ENCODE results near the gene LSM4. TPM values are rescaled to one million over a fixed set of nuclear protein-coding genes. Genes with fewer than 3 reads are reported as not detected.

Gene LSM4
- total RNA-seq, 1 donor from 2014 or later = 59.2 TPM

GRCh38 chr19:18274781-18275356, 48.0 kb downstream of the LSM4 start:
- Mint-ChIP-seq H3K4me1 (peaks cover 33% of the 10 kb centered on the region), H3K4me3 (no peak overlapping the region)
- intact Hi-C loops (cut with micrococcal nuclease) = no loop called here

GRCh38 chr19:18274219-18274780, 48.6 kb downstream of the LSM4 start, which contains the start of gene IQCN:
Gene IQCN, minus strand, starts transcription at chr19:18274452. Its CDS starts 4,974 bp downstream, at chr19:18269478.
- Mint-ChIP-seq H3K4me1 (peaks cover 32% of the 10 kb centered on the region), H3K9me3 (no peaks in the 10 kb centered on the region), H3K4me3 (no peak within 1 kb of the TSS), H3K27me3 (no peaks in the 10 kb centered on the region), H3K27ac (no peak within 1 kb of the TSS), H3K36me3 (ENCODE audit: low read depth) (peaks cover 42% of the 10 kb centered on the region)
- TF ChIP-seq CTCF (IDR thresholded peaks at IDR 0.05) = no peak
- intact Hi-C loops (cut with micrococcal nuclease) = no loop called here
- DNase-seq = no peak
- ATAC-seq (ENCODE audit: low read depth) = no peak
- POLR2A ChIA-PET = interaction anchor here (0.6 to 20.0 kb wide), 9 partner anchors 13 to 133 kb away, joined by 3 to 926 read pairs (median 5); partner anchors contain the start of genes LSM4 and MPV17L2
- CTCF ChIA-PET = interaction anchor here (2.3 kb wide), 1 partner anchor 54 kb away, joined by 6 read pairs; no protein-coding TSS in a partner anchor

More at GRCh38 chr19:18274781-18275356, 48.0 kb downstream of the LSM4 start:
- DNase-seq (no peak), ATAC-seq (ENCODE audit: low read depth) (no peak)
- Mint-ChIP-seq H3K36me3 (ENCODE audit: low read depth) (peaks cover 48% of the 10 kb centered on the region), H3K27me3 (no peaks in the 10 kb centered on the region), H3K27ac (no peak overlapping the region), H3K9me3 (no peaks in the 10 kb centered on the region)
- ChIA-PET CTCF (interaction anchor here (1.1 to 2.3 kb wide), 2 partner anchors 47 to 54 kb away, joined by 5 to 6 read pairs; partner anchors contain the start of gene LSM4), POLR2A (interaction anchor here (0.6 to 20.0 kb wide), 13 partner anchors 14 to 188 kb away, joined by 3 to 926 read pairs (median 4); partner anchors contain the start of genes LSM4 and MPV17L2)
- no peak for TF ChIP-seq CTCF (IDR thresholded peaks at IDR 0.05)

GRCh38 chr19:18273561-18274218, 49.2 kb downstream of the LSM4 start:
- intact Hi-C loops (cut with micrococcal nuclease) = no loop called here
- CTCF ChIA-PET = interaction anchor here (2.3 kb wide), 1 partner anchor 55 kb away, joined by 6 read pairs; no protein-coding TSS in a partner anchor
- no peak overlapping the region for H3K4me3 Mint-ChIP-seq
- DNase-seq (no peak), ATAC-seq (ENCODE audit: low read depth) (no peak)
- no peak overlapping the region for H3K27ac Mint-ChIP-seq
- TF ChIP-seq CTCF (IDR thresholded peaks at IDR 0.05) = no peak
- no peaks in the 10 kb centered on the region for H3K27me3 Mint-ChIP-seq
- POLR2A ChIA-PET = interaction anchor here (0.5 to 20.0 kb wide), 8 partner anchors 10 to 206 kb away, joined by 3 to 926 read pairs (median 4); partner anchors contain the start of gene LSM4
- peaks cover 25% of the 10 kb centered on the region for H3K4me1 Mint-ChIP-seq
- peaks cover 40% of the 10 kb centered on the region for H3K36me3 Mint-ChIP-seq (ENCODE audit: low read depth)
- no peaks in the 10 kb centered on the region for H3K9me3 Mint-ChIP-seq

- Mint-ChIP-seq H3K4me3 (no peak overlapping the region), H3K27me3 (no peaks in the 10 kb centered on the region), H3K27ac (no peak overlapping the region), H3K9me3 (no peaks in the 10 kb centered on the region), H3K36me3 (ENCODE audit: low read depth) (peaks cover 46% of the 10 kb centered on the region), H3K4me1 (peaks cover 13% of the 10 kb centered on the region)
- ChIA-PET CTCF (interaction anchor here (1.0 to 3.0 kb wide), 3 partner anchors 8 to 18 kb away, joined by 3 to 11 read pairs (median 3); no protein-coding TSS in a partner anchor), POLR2A (interaction anchor here (0.6 to 20.0 kb wide), 8 partner anchors 10 to 90 kb away, joined by 3 to 857 read pairs (median 4); partner anchors contain the start of genes JUND and LSM4)
- TF ChIP-seq CTCF (IDR thresholded peaks at IDR 0.05) = no peak
- no peak for DNase-seq
- intact Hi-C loops (cut with micrococcal nuclease) = no loop called here
- ATAC-seq (ENCODE audit: low read depth) = no peak
Measured at GRCh38 chr19:18271433-18271841, 51.4 kb downstream of the LSM4 start.

All from activated B cell treated with CpG ODN at 0.5 μM for 24 hours (primary cell).